DMS114 treated with DMSO at 0.1 percent for 48 hours (cell line): Measurements from ENCODE around the gene LCMT1.
A peak's percentile ranks its signal among the peaks of the same experiment; 100 is the strongest.
"Not testable (repeated sequence)": the region's sequence is repeated elsewhere in the genome, so short reads cannot be mapped to it uniquely, and the experiment has no call there.

ENCODE experiments used
- DNase-seq: peaks from one replicate; lab custom pipeline; 2025; ENCODE audit not compliant: unreplicated experiment; lab: John Stamatoyannopoulos, UW

Gene LCMT1

DNA sequence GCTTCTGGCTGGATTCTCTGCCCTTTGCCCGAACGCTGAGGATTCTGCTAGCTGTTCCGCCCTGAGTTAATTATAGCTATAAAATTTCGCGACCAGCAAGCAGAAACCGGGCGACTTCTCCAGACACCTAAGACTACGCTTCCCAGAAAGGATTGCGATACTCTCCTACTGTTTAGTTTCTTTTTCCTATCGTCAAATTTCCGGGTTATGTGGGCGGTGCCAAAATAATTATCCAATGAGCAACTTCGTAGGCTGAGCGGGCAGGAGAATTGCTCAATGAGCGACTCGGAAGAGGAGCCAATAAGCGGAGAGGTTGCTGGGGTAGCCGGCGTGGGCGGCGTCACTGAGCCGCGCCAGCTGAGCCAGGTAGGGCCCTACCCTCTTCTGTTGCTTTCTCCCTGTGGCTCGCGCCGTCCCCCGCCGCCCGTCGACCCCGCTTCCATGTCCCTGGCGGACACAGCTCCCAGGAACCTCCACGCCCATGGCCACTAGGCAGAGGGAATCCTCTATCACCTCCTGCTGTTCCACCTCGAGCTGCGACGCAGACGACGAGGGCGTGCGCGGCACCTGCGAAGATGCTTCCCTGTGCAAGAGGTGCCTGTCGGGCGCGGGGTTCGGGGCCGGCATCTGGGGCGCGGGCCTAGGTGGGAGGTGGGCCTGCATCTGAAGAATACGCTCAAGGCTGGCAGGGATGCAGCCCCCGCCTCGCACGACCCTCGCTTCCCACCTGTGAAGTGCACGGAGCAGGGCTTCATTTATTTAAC, at the start of gene LCMT1:
TSS of gene LCMT1 (plus strand) at position 340 of the 764 bp plus-strand sequence. CDS start at position 482, 142 bp downstream.
- DNase-seq: peak; percentile 97

DNA sequence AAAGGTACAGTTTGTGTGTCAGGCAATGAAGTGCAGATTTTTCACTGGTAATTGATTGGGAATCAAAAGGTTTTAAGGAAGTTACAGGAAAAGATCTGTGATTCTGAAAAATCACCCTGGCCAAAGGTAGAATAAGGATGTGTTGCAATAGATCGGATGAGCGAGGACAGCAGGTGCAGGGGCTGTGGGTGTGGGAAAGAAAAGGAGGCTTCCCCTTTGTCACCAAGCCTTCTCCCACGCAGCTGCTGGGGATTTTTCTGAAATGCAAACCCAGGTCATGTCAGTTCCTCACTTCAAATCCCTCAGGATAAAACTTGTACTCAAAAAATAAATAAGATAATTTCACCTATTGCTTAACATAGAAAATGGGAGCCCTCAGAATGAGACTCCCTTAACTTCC, 48.4 kb upstream of the LCMT1 start:
- DNase-seq: no peak

DNA sequence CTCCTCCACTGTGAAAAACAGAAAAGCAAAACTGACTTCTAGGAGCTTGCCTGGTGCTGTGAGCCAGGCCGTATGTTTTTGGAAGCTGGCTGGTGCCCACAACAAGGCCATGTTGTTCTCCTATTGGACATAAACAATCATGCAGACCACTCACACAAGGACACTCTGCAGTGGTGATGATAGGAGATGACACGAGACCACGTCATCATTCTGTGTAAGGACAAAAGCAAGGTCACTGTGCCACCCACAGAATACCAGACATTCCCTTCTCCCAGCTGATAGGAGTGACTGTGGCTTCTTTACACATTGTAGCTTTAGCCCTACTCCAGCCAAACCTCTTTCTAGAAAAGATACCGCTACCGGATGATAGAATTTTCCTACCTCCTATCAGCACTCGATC, 47.7 kb upstream of the LCMT1 start:
- no peak for DNase-seq

DNA sequence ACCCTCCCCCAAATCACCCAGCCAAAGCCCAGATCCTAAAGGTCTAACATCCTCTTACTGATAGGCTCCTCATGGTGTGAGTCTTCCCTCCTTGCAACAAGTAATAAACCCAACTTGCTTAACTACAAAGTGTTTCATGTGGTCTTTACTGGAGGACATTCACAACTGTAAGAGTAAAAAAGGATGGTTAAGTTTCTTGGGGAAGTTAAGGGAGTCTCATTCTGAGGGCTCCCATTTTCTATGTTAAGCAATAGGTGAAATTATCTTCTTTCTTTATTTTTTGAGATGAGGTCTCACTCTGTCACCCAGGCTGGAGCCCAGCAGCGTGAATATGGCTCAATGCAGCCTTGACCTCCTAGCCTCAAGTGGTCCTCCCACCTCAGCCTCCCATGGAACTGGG, 47.3 kb upstream of the LCMT1 start:
- DNase-seq: not testable (repeated sequence)

DNA sequence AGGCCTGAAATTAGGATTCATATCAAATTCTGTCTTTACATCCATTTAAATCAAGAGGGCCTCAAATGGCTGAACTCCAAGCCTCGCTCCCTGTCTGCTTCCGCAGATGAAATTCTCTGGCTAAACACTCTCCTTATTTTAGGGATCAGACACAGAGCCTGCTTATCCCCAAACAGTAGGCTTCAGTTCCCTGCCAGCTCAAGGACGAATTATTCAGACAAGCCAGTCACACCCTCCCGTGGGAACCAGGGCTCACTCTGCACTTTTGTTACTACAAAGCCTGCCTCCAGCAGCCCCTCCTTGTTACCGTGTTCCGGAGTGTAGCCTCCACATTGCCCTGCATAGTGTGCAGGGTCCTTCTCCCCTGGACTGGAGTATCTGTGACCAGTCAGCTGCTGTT, 46.6 kb upstream of the LCMT1 start:
- DNase-seq: no peak

DNA sequence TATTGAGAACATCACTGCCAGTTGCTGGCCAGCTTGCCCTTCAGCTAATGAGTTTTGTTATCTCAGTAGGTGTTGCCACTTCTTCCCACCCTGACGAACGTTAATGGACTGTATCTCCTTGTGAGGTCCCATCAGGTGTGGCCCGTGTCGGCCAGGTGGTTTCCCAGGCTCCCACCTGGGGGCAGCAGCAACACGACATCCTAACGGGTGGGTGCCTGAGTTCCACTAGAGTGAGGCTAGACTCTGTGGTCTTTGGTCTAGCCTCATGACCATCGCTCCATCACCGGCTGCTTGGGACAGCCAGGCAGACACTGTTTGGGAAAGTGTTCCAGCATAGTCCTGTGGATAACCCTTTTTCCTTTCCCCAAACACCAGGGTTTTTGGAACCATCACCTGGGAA, 45.6 kb upstream of the LCMT1 start:
- no peak for DNase-seq

DNA sequence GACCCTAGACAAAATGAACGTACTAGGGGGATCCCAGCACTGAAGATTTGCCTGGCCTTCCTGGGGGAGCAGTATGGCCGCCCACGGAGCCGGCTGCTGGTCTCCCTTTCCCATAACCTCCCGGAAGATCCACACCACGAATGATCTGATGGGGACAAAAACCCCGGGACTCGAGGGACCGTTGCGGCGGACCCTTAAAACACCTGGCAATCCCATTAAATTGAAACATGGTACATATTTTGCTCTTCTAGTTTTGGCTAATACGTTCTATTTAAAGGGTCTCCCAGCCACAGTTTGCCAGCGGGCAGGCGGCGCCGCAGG, 45.2 kb upstream of the LCMT1 start:
- no peak for DNase-seq

DNA sequence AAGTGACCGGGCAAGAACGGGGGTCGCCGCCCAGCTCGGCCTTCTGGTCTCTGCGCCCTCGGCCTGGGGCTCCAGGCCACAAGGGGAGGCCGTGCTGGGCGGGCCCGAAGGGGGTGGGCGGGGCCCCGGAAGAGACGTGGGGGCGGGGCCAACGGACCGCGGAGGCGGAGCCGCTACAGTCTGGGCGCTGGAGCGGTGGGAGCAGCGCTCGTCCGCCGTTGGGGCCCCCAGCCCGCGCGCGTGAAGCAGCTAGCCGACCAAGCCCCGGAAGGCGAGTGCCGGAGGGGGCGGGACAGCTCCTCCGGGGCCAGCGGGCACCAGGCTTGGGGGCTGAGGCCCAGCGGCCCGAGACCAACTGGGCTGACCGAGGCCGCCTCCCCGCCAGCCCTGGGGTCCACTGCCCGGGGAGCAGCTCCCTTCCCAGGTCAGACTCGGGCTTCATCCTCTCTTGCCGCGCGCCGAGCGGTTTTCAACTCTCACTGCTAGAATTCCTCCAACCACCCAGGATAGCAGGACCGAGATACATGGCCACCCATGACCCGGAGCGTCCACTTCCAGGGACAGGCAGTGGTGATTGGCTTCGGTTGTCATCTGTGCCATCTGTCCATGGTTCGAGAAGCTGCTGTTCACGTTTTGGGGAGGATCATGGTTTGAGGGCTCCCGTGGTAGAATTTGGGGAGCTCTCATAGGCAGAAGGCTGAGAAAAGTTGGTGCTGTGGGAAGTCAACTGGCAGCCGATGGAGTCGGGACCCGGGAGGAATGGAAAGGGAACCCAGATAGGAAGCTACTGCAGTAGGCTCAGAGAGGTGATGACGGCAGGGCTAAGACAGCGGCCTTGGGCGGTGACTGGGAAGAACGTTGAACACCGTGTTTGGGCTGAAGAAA, 44.6 kb upstream of the LCMT1 start:
- DNase-seq: peak; percentile 28

DNA sequence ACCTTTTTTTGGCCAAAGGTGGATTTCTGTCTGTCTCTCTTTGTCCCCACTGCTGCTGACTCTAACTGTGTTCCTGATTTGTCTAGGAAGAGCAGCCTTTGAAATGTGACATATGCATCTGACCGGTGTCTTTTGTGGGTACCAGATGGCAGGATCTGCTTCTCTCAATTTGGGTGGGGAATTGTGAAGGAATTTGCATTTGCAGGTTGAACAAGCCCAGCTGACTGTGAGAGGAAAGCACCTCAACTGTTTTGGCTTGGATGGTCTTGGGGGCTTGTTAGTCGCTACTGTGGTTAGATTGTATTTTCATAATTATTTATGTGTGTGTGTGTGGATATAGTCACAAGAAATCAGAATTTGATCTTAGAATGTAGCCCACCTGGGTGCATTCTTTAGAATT, 37.7 kb upstream of the LCMT1 start:
- no peak for DNase-seq

DNA sequence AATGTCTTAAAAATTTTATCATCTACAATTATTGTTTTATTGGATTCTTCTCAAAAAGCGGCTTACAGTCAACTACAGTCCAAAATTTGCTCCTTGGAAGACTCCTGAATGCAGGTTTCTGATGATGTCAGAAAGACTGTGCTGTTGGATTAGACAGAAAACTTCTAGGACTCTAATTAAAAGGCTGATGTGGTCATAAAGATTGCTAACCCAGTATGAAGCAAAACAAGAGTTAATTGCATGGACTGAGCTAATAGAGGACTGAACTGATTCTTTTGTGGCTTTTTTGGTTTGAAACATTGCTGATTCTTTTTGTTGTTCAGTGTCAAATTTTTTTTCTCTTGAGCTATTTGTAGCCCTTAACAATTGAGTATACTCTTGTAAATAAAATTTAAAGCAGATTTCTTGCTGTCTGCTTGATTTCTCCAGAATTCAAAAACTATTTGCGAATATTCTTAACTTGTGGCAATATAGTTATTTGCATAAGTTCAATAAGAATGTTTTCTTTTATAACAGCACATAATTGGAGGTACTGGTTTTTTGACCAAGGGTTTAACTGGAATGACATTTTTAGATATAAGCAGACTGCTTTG, 33.1 kb upstream of the LCMT1 start:
- no peak for DNase-seq

DNA sequence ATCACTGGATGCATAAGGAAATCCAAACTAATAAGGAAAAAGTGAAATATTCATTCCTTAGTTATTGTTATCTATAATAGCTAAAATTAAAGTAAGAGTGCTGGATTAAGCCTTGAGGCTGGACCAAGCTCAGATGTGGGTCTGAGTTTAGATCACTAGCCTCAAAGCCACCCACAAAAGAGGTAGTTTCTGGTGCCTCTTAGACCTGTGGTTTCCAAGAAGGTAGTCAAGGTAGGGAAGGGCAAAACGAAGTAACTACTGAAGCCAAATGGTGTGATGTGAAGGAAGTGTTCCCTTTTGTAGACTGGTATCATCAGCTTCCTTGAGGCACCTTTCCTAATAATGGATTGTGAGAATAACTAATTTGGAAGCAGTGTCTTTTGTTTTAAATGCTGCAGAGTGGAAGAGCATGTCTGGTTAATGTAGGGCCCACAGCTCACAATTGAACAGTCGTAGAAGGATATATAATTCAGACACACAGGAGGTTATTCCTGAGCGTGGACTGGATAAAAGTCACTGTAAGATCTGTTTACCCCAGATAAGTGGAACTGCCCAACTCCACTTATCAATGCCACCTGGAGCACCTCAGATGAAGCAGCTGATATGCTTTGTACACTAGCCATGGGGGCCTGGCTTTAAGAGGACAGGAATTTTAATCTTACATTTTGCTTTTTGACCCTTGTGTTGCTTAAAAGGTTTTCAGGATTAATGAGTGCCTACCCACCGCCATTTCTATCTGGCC, 31.7 kb upstream of the LCMT1 start:
- DNase-seq: no peak

DNA sequence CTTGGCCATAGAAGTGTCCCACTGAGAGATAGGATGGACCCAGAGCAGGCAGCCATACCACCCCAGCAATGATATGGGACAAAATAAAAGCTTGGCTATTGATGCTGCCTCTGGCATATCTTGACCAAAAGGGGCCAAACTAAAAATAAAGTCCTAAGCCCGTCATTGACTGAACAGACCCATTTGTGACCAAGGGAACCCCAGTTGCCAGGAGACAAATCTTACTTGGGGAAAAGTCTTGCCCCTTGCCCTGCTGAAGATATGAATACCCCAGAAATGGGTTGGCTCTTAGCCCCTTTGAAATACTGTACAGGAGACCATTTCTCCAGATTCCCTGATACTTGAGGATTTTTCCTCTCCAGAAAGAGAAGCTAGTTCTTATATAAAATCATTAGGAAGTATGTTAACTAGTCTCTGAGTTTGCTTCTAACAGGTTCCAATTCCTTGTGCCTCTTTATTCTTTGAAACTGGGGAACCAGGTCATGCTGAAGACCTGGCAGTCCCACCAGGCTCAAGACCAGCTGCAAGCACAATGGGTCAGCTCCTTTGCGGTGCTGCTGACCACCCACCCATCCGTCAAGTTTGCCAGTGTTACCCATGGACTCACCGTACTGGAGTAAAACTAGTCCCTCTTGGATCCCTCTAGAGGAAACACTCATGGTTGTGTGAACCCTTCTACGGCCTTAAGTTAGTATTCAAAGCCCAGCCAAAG, 31.0 kb upstream of the LCMT1 start:
- no peak for DNase-seq

DNA sequence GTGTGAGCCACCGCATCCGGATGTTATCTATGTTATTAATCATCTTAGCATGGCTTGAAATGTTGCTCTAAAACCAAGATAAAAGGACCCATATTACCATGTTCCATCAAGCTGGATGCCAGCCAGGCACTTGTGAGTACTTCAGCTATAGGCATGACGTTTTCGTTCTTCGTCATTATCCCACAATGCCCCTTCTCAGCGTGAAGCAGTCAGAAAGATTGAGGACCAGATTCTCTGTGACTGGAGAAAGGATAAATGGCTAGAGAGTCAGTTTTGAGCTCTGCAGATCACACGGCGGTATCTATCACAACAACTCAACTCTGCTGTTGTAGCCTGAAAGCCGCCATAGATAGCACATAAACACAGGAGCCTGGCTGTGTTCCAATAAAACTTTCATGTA, 29.8 kb upstream of the LCMT1 start:
- no peak for DNase-seq

DNA sequence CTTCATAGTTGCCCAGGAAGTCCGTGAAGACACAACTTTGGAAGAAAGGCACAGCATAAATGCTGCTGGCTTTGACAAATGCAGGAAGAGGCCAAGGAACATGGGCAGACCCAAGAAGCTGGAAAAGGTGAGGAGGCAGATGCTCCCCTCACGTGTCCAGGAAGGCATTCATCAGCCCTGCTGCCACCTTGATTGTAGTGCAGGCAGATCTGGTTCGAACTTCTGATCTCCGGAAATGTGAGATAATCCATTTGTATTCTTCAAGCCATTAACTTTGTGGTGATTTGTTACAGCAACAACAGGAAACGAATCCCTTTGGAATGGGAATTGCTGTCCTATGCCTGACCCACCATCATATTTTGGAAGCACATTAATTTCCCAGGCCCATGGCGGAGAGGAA, 28.5 kb upstream of the LCMT1 start:
- DNase-seq: no peak

DNA sequence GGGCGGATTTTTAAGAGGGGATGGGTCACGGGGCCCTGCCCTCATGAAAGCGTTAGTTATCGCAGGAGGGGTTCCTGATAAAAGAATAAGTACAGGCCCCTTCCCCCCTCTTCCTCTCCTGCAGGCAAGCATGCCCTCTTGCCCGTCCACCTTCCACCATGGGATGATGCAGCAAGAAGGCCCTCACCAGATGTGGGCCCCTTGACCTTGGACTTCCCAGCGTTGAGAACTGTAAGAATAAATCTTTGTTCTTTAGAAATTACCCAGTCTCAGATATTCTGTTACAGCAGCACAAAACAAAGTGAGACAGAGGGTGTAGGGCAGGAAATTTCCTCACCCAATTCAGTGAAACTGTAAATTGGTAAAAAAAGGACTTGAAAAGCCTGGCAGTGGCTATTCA, 27.8 kb upstream of the LCMT1 start:
- DNase-seq: no peak

DNA sequence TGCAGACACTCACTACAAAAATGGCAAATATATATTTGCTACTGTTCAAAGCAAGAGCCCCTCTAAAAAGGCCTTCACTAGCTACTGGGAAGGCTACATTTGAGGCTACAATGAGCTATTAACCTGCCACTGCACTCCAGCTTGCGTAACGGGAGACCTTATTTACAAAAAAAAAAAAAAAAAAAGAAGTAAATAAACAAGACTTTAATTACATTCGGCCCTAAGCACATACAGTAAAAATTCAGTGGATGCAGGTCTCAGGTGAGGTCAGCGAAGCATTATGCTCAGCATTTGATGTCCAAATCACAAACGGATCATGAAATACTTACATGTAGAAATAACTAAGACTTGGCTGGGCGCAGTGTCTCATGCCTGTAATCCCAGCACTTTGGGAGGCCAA, 26.7 kb upstream of the LCMT1 start:
- no peak for DNase-seq

DNA sequence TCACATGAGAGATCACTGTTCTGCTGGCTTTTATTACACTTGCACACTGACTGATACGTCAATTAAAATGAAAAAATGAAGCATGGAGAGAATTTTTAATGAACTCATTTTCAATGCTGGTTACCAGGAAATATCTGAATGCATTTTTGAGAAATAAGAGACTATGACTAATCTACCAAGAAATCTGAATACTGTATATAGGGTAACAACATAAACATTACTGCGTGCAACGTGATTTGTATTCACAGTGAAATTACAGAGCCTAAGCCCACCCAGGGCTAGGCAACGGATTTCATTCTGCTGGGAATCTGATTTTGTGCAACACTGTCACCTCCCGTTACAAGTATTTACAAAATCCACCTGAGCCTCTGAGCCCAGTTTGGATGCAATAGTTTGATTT, 23.8 kb upstream of the LCMT1 start:
- no peak for DNase-seq

DNA sequence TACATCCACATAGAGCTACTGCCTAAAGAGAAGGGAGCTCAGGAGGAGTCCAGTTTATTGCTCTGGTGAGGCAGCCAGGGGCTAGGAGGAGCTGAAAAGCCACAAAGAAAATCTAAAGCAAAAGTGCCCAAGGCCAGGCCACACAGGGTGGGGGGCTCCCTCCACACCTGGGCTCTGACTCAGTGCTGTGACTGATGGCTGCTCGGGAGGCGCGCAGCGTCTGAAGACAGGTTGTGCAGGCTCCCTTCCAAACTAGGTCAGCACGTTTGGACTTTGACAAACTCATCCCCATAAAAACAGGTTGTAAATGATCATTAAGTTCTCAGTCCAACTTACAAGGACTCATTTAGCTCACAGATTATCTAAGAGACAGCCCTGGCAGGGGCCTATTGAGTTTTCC, 22.2 kb upstream of the LCMT1 start:
- no peak for DNase-seq

DNA sequence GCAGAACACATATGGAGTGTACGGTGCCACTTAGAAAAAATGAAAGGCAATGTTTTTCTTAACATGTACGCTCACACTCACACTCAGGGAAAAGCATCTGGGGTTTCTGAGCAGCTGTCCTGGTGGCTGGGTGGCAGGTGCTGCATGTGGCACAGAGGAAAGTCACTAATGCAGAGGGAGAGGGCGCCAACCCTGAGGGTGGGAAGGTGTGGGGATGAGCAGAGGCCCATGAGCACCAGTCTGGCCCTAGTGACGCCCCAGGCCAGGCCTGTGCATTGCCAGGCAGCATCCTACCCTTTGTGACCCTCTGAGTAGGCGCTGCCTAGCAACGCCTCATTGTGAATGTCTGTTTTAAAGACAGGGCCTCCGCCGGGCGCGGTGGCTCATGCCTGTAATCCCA, 19.1 kb upstream of the LCMT1 start:
- no peak for DNase-seq

DNA sequence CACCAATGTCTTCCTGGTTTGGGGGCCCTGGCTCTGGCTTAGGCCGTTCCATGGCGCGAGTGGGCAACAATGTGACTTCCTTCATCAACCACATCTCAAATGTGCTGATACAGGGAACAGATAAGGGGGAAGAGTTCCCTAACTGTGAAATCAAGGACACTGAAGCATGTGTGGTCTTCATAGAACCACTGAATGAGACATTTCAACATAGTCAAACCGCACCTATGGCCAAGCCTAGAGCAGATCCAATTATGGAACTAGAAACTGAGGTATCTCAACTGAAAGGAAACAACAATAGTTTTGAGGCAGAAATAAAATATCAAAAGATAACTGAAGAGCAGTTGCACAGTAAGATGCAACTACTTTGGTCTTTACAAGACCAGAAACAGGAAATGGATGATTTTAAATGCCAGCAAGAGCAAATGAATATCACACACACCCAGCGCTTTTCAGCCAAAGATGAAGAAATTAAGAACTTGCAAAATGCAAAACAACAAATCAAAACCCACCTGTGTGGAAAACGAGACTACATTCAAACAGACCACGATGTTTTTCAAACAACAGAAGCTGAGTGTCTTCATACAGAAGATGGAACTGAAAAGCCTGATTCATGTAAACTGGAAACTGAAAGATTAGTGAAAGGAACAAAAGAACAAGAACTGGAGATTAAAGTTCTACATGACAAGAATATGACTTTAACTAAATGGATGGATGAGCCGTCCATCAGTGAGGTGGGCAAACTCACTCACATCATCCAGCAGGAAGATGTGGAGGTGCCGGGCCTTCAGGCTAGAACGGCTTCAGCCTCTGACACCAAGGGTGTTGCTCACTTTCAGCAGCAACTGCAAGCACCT, 18.1 kb upstream of the LCMT1 start:
- no peak for DNase-seq
